Eye (tissue), 1 donor: ENCODE results near the gene FAM98C.

Experiments used
- DNase-seq: peaks from one replicate; pipeline ENCODE4 v3.0.0-alpha.2; 2015

FAM98C gene

GRCh38 chr19:38457690-38458405, 55.0 kb downstream of the FAM98C start:
- DNase-seq: no peak
